ENCODE results near the gene MRPL54.

GRCh38 chr19:3745363-3746045, 17.0 kb upstream of the MRPL54 start:
- no peak for TF ChIP-seq POLR2AphosphoS5 (IDR thresholded peaks at IDR 0.05; ENCODE audit: low read depth, low read length)
- no peak for TF ChIP-seq POLR2A (IDR thresholded peaks at IDR 0.05; ENCODE audit: low read depth, low read length)
- no peak for TF ChIP-seq TAF1 (IDR thresholded peaks at IDR 0.05; ENCODE audit: borderline replicate concordance, low read depth, low read length)
